HepG2 (cell line): ENCODE data around the gene ANKZF1. TPM values are rescaled to one million over a fixed set of nuclear protein-coding genes. Genes with fewer than 3 reads are reported as not detected.

ENCODE experiments used
- ARID4A ChIP-seq: sonication (generic); formaldehyde crosslinking; IDR thresholded peaks from 2 replicates; pipeline ENCODE4 v1.5.0; 2020; ENCODE audit warnings: mild to moderate bottlenecking, missing genetic modification reagents, borderline replicate concordance
- BATF2 ChIP-seq: sonication (generic); formaldehyde crosslinking; IDR thresholded peaks from 2 replicates; pipeline ENCODE4 v1.8.0; 2022; ENCODE audit warnings: mild to moderate bottlenecking, missing genetic modification reagents, moderate library complexity
- CENPX ChIP-seq: sonication (generic); formaldehyde crosslinking; IDR thresholded peaks from 2 replicates; pipeline ENCODE4 v1.9.0; 2021; ENCODE audit warnings: mild to moderate bottlenecking, missing genetic modification reagents, moderate library complexity
- GTF3A ChIP-seq: sonication (generic); formaldehyde crosslinking; conservative IDR thresholded peaks from 2 replicates; pipeline ENCODE4 v1.4.0; 2020; ENCODE audit warnings: mild to moderate bottlenecking, missing genetic modification reagents
- PBX3 ChIP-seq: sonication (generic); formaldehyde crosslinking; IDR thresholded peaks from 2 replicates; pipeline ENCODE4 v1.8.1; 2023; ENCODE audit warnings: missing genetic modification reagents, inconsistent platforms, borderline replicate concordance
- THAP9 ChIP-seq: sonication (generic); formaldehyde crosslinking; IDR thresholded peaks from 2 replicates; pipeline ENCODE4; 2020; ENCODE audit warnings: missing genetic modification reagents, mild to moderate bottlenecking, borderline replicate concordance
- TRIM22 ChIP-seq: fragments of 450-650 bp; IDR thresholded peaks from 2 replicates; pipeline ENCODE4 v1.6.1; 2017
- ZFAT ChIP-seq: sonication (generic); formaldehyde crosslinking; conservative IDR thresholded peaks from 2 replicates; pipeline ENCODE4 v1.8.1; 2023; ENCODE audit warnings: missing genetic modification reagents, inconsistent platforms
- ZNF225 ChIP-seq: sonication (generic); formaldehyde crosslinking; IDR thresholded peaks from 2 replicates; pipeline ENCODE4 v1.4.0; 2020; ENCODE audit warnings: mild to moderate bottlenecking, missing genetic modification reagents
- ZNF232 ChIP-seq: sonication (generic); formaldehyde crosslinking; IDR thresholded peaks from 2 replicates; pipeline ENCODE4 v1.4.0; 2020; ENCODE audit warnings: missing genetic modification reagents, borderline replicate concordance
- ZNF280B ChIP-seq: sonication (generic); formaldehyde crosslinking; IDR thresholded peaks from 2 replicates; pipeline ENCODE4 v1.5.0; 2020; ENCODE audit warnings: missing genetic modification reagents, mild to moderate bottlenecking, borderline replicate concordance
- ZNF383 ChIP-seq: sonication (generic); formaldehyde crosslinking; IDR thresholded peaks from 2 replicates; pipeline ENCODE4 v1.4.0; 2020; ENCODE audit warnings: missing genetic modification reagents, mild to moderate bottlenecking, borderline replicate concordance
- ZNF431 ChIP-seq: sonication (generic); formaldehyde crosslinking; IDR thresholded peaks from 2 replicates; pipeline ENCODE4 v1.9.0; 2022; ENCODE audit warnings: missing genetic modification reagents, low read depth, mild to moderate bottlenecking, borderline replicate concordance
- ZNF432 ChIP-seq: sonication (generic); formaldehyde crosslinking; IDR thresholded peaks from 2 replicates; pipeline ENCODE4 v1.5.0; 2020; ENCODE audit warnings: missing genetic modification reagents, mild to moderate bottlenecking, borderline replicate concordance
- ZNF441 ChIP-seq: sonication (generic); formaldehyde crosslinking; IDR thresholded peaks from 2 replicates; pipeline ENCODE4 v1.7.0; 2021; ENCODE audit warnings: missing genetic modification reagents, borderline replicate concordance
- polyA plus RNA-seq, 8 experiments: library from polyadenylated mRNA; depleted of rRNA in 3 of 8; stranded (reverse) in 7 of 8; unstranded in 1 of 8; fragments of >200 nt; fragmentation: Illumina TruSeq in 4 of 8; extraction: Trizol in 4 of 8; gene quantifications; 2 replicates each; pipeline versions ENCODE4 v1.2.1 to v1.2.3, GENCODE V29; 2011 to 2016; ENCODE audit warnings: low read depth in 4 of 8, missing spikeins in 1 of 8, mixed read lengths in 1 of 8; ENCODE audit not compliant: insufficient read depth in 1 of 8
- total RNA-seq, 5 experiments: library from RNA; depleted of rRNA; stranded (reverse); fragments of >200 nt; fragmentation: Illumina TruSeq; extraction: Trizol; gene quantifications; 2 replicates each; pipeline ENCODE4 v1.2.3, GENCODE V29; 2016; ENCODE audit warnings: low read depth in 1 of 5

ANKZF1 gene
- total and polyA plus RNA-seq, 2 of the 13 experiments (the other 11 are each of a cell fraction or from before 2014, with no cell fraction given): 25.3 to 128 TPM

- TF ChIP-seq ZFAT (0 out of 2 replicates have a peak, but pooled peaks have one; percentile 45), ZNF232 (CRISPR knock-in tag) (peak; percentile 90), ZNF280B (no peak), CENPX (CRISPR knock-in tag) (no peak), ZNF225 (CRISPR knock-in tag) (peak; percentile 80; the same call in 1 of the 2 replicates), TRIM22 (no peak), ZNF441 (CRISPR knock-in tag) (peak; percentile 36), ARID4A (CRISPR knock-in tag) (peak; percentile 8; the same call in 1 of the 2 replicates), ZNF431 (peak; percentile 88; the same call in 1 of the 2 replicates), BATF2 (CRISPR knock-in tag) (peak; percentile 54; the same call in 1 of the 2 replicates), ZNF383 (CRISPR knock-in tag) (peak; percentile 39; the same call in 1 of the 2 replicates), GTF3A (peak; percentile 66), PBX3 (CRISPR knock-in tag) (peak; percentile 32; the same call in 1 of the 2 replicates), ZNF432 (peak; percentile 95; the same call in 1 of the 2 replicates), THAP9 (CRISPR knock-in tag) (peak; percentile 89; the same call in 1 of the 2 replicates)
These were observed 11.3 kb upstream of the ANKZF1 start (continued) for GRCh38 chr2:219218217-219218731.
